BJ (cell line): ENCODE measurements around the gene TNRC6A. TPM values are rescaled to one million over a fixed set of nuclear protein-coding genes. Genes with fewer than 3 reads are reported as not detected.

Experiments used
- CTCF ChIA-PET: fragments of 350-600 bp; formaldehyde crosslinking; extraction: SDS; loops from one replicate; lab custom pipeline; 2021; ENCODE audit warnings: antibody characterized with exemption, inconsistent platforms; lab: Yijun Ruan, JAX
- POLR2A ChIA-PET: fragments of 300-600 bp; sonication (Branson Sonifier 250); formaldehyde crosslinking; extraction: SDS; loops from one replicate; lab custom pipeline; 2021; ENCODE audit warnings: antibody characterized with exemption; lab: Charles Lee
- DNase-seq: peaks from one replicate; pipeline ENCODE4 v3.0.0-alpha.2; 2011; ENCODE audit warnings: low read depth
- H3K27me3 ChIP-seq: 2 replicates; pipeline ENCODE4 v1.6.0; 2011; ENCODE audit warnings: low read length; ENCODE audit not compliant: control insufficient read depth, insufficient read depth
- H3K36me3 ChIP-seq: 2 replicates; pipeline ENCODE4 v1.5.1; 2011; ENCODE audit warnings: low read length; ENCODE audit not compliant: control insufficient read depth, insufficient read depth
- H3K4me3 ChIP-seq: 2 replicates; pipeline ENCODE4 v1.5.1; 2011; ENCODE audit warnings: low read depth, mild to moderate bottlenecking, control low read depth, low read length
- polyA plus RNA-seq: library from polyadenylated mRNA; depleted of rRNA; stranded (reverse); fragments of >200 nt; gene quantifications from 2 replicates; pipeline ENCODE4 v1.2.3, GENCODE V29; 2011
- TF ChIP-seq, protein P1 (sequence below): IDR thresholded peaks from 2 replicates; pipeline ENCODE4 v1.5.1; 2011; ENCODE audit warnings: low read depth, mild to moderate bottlenecking, control low read depth, inconsistent platforms, low read length, moderate library complexity; ENCODE audit not compliant: insufficient read depth

Gene TNRC6A
- polyA plus RNA-seq, 1 experiment = 44.8 TPM

DNA sequence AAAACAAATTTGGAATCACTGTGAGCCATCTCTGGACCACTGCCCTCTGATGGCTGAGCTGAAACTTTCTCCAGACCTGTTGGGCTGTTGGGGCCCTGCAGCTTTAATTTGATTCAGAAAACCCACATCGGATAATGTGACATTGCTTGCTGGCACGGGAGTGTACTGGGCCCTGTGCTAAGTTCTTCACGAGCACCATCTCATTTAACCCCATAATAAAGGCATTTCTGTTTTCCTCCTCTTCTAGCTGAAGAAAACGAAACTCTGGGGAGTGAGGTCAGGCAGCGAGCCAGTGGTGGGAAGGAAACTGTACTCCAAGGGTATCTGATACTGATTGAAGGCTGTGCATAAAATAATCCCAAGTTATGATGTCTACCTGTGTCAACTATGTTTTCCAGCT lies 34.5 kb upstream of the TNRC6A start:
- Histone ChIP-seq H3K4me3 (no peak overlapping the region), H3K27me3 (no peaks in the 10 kb centered on the region), H3K36me3 (no peaks in the 10 kb centered on the region)
- POLR2A ChIA-PET = interaction anchor here (0.5 kb wide), 1 partner anchor 1203 kb away, joined by 3 read pairs; no protein-coding TSS in a partner anchor
- TF ChIP-seq, protein P1, sequence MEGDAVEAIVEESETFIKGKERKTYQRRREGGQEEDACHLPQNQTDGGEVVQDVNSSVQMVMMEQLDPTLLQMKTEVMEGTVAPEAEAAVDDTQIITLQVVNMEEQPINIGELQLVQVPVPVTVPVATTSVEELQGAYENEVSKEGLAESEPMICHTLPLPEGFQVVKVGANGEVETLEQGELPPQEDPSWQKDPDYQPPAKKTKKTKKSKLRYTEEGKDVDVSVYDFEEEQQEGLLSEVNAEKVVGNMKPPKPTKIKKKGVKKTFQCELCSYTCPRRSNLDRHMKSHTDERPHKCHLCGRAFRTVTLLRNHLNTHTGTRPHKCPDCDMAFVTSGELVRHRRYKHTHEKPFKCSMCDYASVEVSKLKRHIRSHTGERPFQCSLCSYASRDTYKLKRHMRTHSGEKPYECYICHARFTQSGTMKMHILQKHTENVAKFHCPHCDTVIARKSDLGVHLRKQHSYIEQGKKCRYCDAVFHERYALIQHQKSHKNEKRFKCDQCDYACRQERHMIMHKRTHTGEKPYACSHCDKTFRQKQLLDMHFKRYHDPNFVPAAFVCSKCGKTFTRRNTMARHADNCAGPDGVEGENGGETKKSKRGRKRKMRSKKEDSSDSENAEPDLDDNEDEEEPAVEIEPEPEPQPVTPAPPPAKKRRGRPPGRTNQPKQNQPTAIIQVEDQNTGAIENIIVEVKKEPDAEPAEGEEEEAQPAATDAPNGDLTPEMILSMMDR = no peak
- CTCF ChIA-PET = interaction anchor here (0.6 to 1.6 kb wide), 5 partner anchors 8 to 118 kb away, joined by 3 to 7 read pairs (median 3); no protein-coding TSS in a partner anchor
- DNase-seq = no peak

DNA sequence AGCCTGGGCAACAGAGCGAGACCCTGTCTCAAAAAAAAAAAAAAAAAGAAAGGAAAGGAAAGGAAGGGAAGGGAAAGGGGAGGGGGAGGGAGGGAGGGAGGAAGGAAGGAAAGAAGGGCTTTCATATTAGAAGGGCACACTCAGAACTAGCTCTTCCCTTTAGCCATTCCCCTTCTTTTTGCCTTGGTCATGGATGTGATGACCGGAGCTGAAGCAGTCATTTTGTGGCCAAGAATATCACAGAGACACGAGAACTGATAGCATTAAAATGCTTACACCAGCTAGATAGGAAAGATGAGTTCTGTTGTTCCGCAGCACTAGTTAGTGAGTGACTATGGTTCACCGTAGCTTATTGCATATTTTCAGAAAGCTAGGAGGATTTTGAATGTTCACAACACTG lies 32.8 kb upstream of the TNRC6A start:
- no peaks in the 10 kb centered on the region for H3K27me3 ChIP-seq
- H3K36me3 ChIP-seq = no peaks in the 10 kb centered on the region
- CTCF ChIA-PET = interaction anchor here (0.6 to 2.3 kb wide), 3 partner anchors 8 to 39 kb away, joined by 3 to 4 read pairs (median 4); no protein-coding TSS in a partner anchor
- POLR2A ChIA-PET = no interaction called here
- no peak for DNase-seq
- no peak overlapping the region for H3K4me3 ChIP-seq
- TF ChIP-seq, protein P1 = no peak

DNA sequence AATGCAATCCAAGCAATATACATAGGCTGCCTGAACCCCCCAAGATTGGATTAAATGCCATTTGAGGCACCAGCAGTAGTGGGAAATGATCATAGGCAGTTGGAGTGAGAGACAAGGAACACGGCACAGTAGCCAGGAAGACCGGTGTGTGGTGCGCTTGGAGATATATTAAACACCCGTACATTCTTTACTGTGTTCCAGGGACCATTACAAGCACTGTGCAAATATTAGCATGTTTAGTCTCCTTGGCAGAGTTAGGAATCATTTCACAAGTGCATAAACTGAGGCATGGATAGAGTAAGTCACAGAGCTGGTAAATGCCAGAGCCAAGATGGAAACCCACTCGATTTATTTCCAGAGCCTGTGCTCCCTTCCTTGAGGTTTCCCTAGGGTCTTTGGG lies 31.1 kb upstream of the TNRC6A start:
- H3K27me3 ChIP-seq = no peaks in the 10 kb centered on the region
- TF ChIP-seq, protein P1 = no peak
- POLR2A ChIA-PET = no interaction called here
- no peaks in the 10 kb centered on the region for H3K36me3 ChIP-seq
- CTCF ChIA-PET = interaction anchor here (0.7 to 2.3 kb wide), 3 partner anchors 36 to 122 kb away, joined by 3 to 4 read pairs (median 4); no protein-coding TSS in a partner anchor
- no peak overlapping the region for H3K4me3 ChIP-seq
- DNase-seq = no peak

DNA sequence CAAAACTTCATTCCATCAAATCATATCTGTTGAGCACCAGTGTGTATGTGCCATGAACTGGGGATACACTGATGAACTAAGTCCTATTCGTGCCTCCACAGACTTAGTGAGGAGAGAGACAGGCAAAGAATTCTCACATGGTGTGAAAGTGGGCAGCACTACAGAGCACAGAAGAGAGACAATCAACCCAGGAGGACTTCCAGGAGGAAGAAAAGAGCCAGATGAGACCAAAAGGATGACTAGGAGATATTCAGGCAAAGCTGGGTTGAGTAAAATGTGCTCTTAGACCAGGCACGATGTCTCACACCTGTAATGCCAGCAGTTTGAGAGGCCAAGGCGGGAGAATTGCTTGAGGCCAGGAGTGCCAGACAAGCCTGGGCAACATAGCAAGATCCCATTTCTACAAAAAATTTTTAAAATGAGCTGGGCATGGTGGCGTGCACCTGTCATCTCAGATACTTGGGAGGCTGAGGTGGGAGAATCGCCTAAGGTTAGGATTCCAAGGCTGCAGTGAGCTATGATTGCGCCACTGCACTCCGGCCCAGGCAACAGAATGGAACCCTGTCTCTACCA lies 30.2 kb upstream of the TNRC6A start:
- DNase-seq = no peak

More for the DNA sequence above, 30.2 kb upstream of the TNRC6A start:
- POLR2A ChIA-PET = no interaction called here
- no peak overlapping the region for H3K4me3 ChIP-seq
- H3K27me3 ChIP-seq = no peaks in the 10 kb centered on the region
- H3K36me3 ChIP-seq = no peaks in the 10 kb centered on the region
- TF ChIP-seq, protein P1 = no peak
- CTCF ChIA-PET = interaction anchor here (0.6 to 2.3 kb wide), 6 partner anchors 9 to 174 kb away, joined by 3 to 7 read pairs (median 4); no protein-coding TSS in a partner anchor
